ENCODE data around the gene DYSF. TPM values are rescaled to one million over a fixed set of nuclear protein-coding genes. Genes with fewer than 3 reads are reported as not detected.

DYSF gene
- total RNA-seq, 1 donor from 2014 or later, result 0.12 TPM

GRCh38 chr2:71528131-71528591 is 74.8 kb downstream of the DYSF start:
- intact Hi-C loops (cut with micrococcal nuclease), result no loop called here

GRCh38 chr2:71528749-71529148 is 75.4 kb downstream of the DYSF start:
- intact Hi-C loops (cut with micrococcal nuclease), result no loop called here

- intact Hi-C loops (cut with micrococcal nuclease), result loop anchor here (1.0 to 5.0 kb wide), 2 partner anchors 620 to 1047 kb away; no protein-coding TSS in a partner anchor
Measured at GRCh38 chr2:71530211-71530610, 76.8 kb downstream of the DYSF start.

GRCh38 chr2:71530641-71531332 is 77.4 kb downstream of the DYSF start:
- intact Hi-C loops (cut with micrococcal nuclease), result loop anchor here (1.0 to 5.0 kb wide), 2 partner anchors 620 to 1047 kb away; no protein-coding TSS in a partner anchor

GRCh38 chr2:71531522-71532047 is 78.2 kb downstream of the DYSF start:
- intact Hi-C loops (cut with micrococcal nuclease), result loop anchor here (5.0 kb wide), 1 partner anchor 1046 kb away; no protein-coding TSS in a partner anchor

GRCh38 chr2:71532327-71532726 is 79.0 kb downstream of the DYSF start:
- intact Hi-C loops (cut with micrococcal nuclease), result loop anchor here (5.0 kb wide), 1 partner anchor 1045 kb away; no protein-coding TSS in a partner anchor

- intact Hi-C loops (cut with micrococcal nuclease), result loop anchor here (5.0 kb wide), 1 partner anchor 1043 kb away; no protein-coding TSS in a partner anchor
Measured at GRCh38 chr2:71534201-71534600, 80.8 kb downstream of the DYSF start.

GRCh38 chr2:71534826-71535225 is 81.5 kb downstream of the DYSF start:
- intact Hi-C loops (cut with micrococcal nuclease), result loop anchor here (5.0 kb wide), 1 partner anchor 1042 kb away; no protein-coding TSS in a partner anchor

GRCh38 chr2:71535526-71535925 is 82.2 kb downstream of the DYSF start:
- intact Hi-C loops (cut with micrococcal nuclease), result no loop called here

- intact Hi-C loops (cut with micrococcal nuclease), result no loop called here
Measured at GRCh38 chr2:71536226-71536671, 82.9 kb downstream of the DYSF start.

GRCh38 chr2:71538241-71538640 is 84.9 kb downstream of the DYSF start:
- intact Hi-C loops (cut with micrococcal nuclease), result no loop called here

GRCh38 chr2:71538656-71539265 is 85.4 kb downstream of the DYSF start:
- intact Hi-C loops (cut with micrococcal nuclease), result no loop called here

GRCh38 chr2:71540818-71541217 is 87.5 kb downstream of the DYSF start:
- intact Hi-C loops (cut with micrococcal nuclease), result no loop called here

- intact Hi-C loops (cut with micrococcal nuclease), result loop anchor here (1.0 kb wide), 2 partner anchors 605 to 1034 kb away; no protein-coding TSS in a partner anchor
Measured at GRCh38 chr2:71544919-71545571, 91.7 kb downstream of the DYSF start.

GRCh38 chr2:71545572-71546274 is 92.4 kb downstream of the DYSF start:
- intact Hi-C loops (cut with micrococcal nuclease), result loop anchor here (1.0 kb wide), 2 partner anchors 605 to 1034 kb away; no protein-coding TSS in a partner anchor

GRCh38 chr2:71546275-71546638 is 92.9 kb downstream of the DYSF start:
- intact Hi-C loops (cut with micrococcal nuclease), result no loop called here

- intact Hi-C loops (cut with micrococcal nuclease), result no loop called here
Measured at GRCh38 chr2:71546777-71547281, 93.5 kb downstream of the DYSF start.

- intact Hi-C loops (cut with micrococcal nuclease), result loop anchor here (1.0 to 2.0 kb wide), 4 partner anchors 251 to 1197 kb away; no protein-coding TSS in a partner anchor
Measured at GRCh38 chr2:71547616-71548285, 94.4 kb downstream of the DYSF start.

- intact Hi-C loops (cut with micrococcal nuclease), result loop anchor here (1.0 to 2.0 kb wide), 4 partner anchors 250 to 1196 kb away; no protein-coding TSS in a partner anchor
Measured at GRCh38 chr2:71548646-71549425, 95.5 kb downstream of the DYSF start.

Data from T-helper 1 cell treated with Interleukin-12 subunit alpha and Interleukin-12 subunit beta and Interleukin-4 antibody, amounts not matched to agents 30 ng/mL and 1 ng/mL, for 36 hours (primary cell).